WERI-Rb-1 (cell line): ENCODE measurements around the gene MME.

Source experiments
- DNase-seq: peaks from one replicate; pipeline ENCODE4 v3.0.0-alpha.2; 2020
- H3K27ac ChIP-seq: fragments of 250-450 bp; sonication (Bioruptor Pico); 2 replicates; pipeline ENCODE4 v1.5.1; 2020; ENCODE audit warnings: mild to moderate bottlenecking, moderate library complexity
- H3K27me3 ChIP-seq: fragments of 250-450 bp; sonication (Bioruptor Pico); 2 replicates; pipeline ENCODE4 v1.5.1; 2021; ENCODE audit warnings: mild to moderate bottlenecking, low read depth, moderate library complexity; ENCODE audit not compliant: insufficient read depth, severe bottlenecking
- H3K36me3 ChIP-seq: fragments of 250-450 bp; sonication (Bioruptor Pico); 2 replicates; pipeline ENCODE4 v1.5.1; 2020; ENCODE audit warnings: mild to moderate bottlenecking, moderate library complexity
- H3K4me3 ChIP-seq: 2 replicates; pipeline ENCODE4 v1.5.1; 2011; ENCODE audit warnings: low read depth, mild to moderate bottlenecking, control low read depth, low read length
- H3K9me3 ChIP-seq: fragments of 250-450 bp; sonication (Bioruptor Pico); 2 replicates; pipeline ENCODE4 v1.5.1; 2021; ENCODE audit warnings: mild to moderate bottlenecking, moderate library complexity; ENCODE audit not compliant: severe bottlenecking
- CTCF ChIP-seq: IDR thresholded peaks from 2 replicates; pipeline ENCODE4 v1.5.1; 2011; ENCODE audit warnings: low read depth, mild to moderate bottlenecking, control low read depth, inconsistent platforms, low read length

Gene MME

GRCh38 chr3:155161640-155162292 is 81.6 kb downstream of the MME start:
- no peak overlapping the region for H3K4me3 ChIP-seq
- DNase-seq, result no peak
- no peaks in the 10 kb centered on the region for H3K9me3 ChIP-seq
- no peak for TF ChIP-seq CTCF
- H3K27ac ChIP-seq, result no peak overlapping the region
- no peaks in the 10 kb centered on the region for H3K27me3 ChIP-seq
- no peaks in the 10 kb centered on the region for H3K36me3 ChIP-seq

- no peak for DNase-seq
- TF ChIP-seq CTCF, result no peak
Measured at GRCh38 chr3:155164306-155164705, 84.2 kb downstream of the MME start.

GRCh38 chr3:155166441-155166840 is 86.3 kb downstream of the MME start:
- Histone ChIP-seq H3K9me3 (no peaks in the 10 kb centered on the region), H3K27ac (no peak overlapping the region), H3K4me3 (no peak overlapping the region), H3K36me3 (no peaks in the 10 kb centered on the region), H3K27me3 (no peaks in the 10 kb centered on the region)
- no peak for TF ChIP-seq CTCF
- DNase-seq, result no peak

More at GRCh38 chr3:155164306-155164705, 84.2 kb downstream of the MME start:
- Histone ChIP-seq H3K4me3 (no peak overlapping the region), H3K36me3 (no peaks in the 10 kb centered on the region), H3K27me3 (no peaks in the 10 kb centered on the region), H3K9me3 (no peaks in the 10 kb centered on the region), H3K27ac (no peak overlapping the region)

GRCh38 chr3:155169197-155169596 is 89.1 kb downstream of the MME start:
- H3K4me3 ChIP-seq, result no peak overlapping the region
- no peaks in the 10 kb centered on the region for H3K9me3 ChIP-seq
- no peak overlapping the region for H3K27ac ChIP-seq
- TF ChIP-seq CTCF, result no peak
- DNase-seq, result no peak
- H3K27me3 ChIP-seq, result no peaks in the 10 kb centered on the region
- no peaks in the 10 kb centered on the region for H3K36me3 ChIP-seq

- H3K27ac ChIP-seq, result no peak overlapping the region
- no peaks in the 10 kb centered on the region for H3K27me3 ChIP-seq
- H3K9me3 ChIP-seq, result no peaks in the 10 kb centered on the region
- no peak for TF ChIP-seq CTCF
- H3K4me3 ChIP-seq, result no peak overlapping the region
- no peak for DNase-seq
- no peaks in the 10 kb centered on the region for H3K36me3 ChIP-seq
Measured at GRCh38 chr3:155173771-155174170, 93.7 kb downstream of the MME start.
